Activated T-helper 2 cell treated with anti-CD3 and anti-CD28 coated beads, Interferon-gamma antibody, Interleukin-2, Interleukin-4, amounts not matched to agents 10 μg/mL and 5 μg/mL and 100 μg/mL, durations not matched to agents 14 hours and 24 hours and 36 hours (primary cell): ENCODE measurements around the gene TMEM258. TPM values are rescaled to one million over a fixed set of nuclear protein-coding genes. Genes with fewer than 3 reads are reported as not detected.

ENCODE experiments used
- DNase-seq: peaks from one replicate; pipeline ENCODE4 v3.0.0; 2021; ENCODE audit warnings: low spot score
- H3K27ac Mint-ChIP-seq: one replicate; pipeline ENCODE4 v1.8.0; 2021; ENCODE audit warnings: mixed read lengths
- H3K27me3 Mint-ChIP-seq: one replicate; pipeline ENCODE4 v1.8.0; 2021; ENCODE audit warnings: low read depth, mixed read lengths
- H3K36me3 Mint-ChIP-seq: one replicate; pipeline ENCODE4 v1.8.0; 2021; ENCODE audit warnings: low read depth, mixed read lengths
- H3K4me1 Mint-ChIP-seq: one replicate; pipeline ENCODE4 v1.8.0; 2021; ENCODE audit warnings: low read depth, mixed read lengths
- H3K4me3 Mint-ChIP-seq: one replicate; pipeline ENCODE4 v1.8.0; 2021; ENCODE audit warnings: low read depth, mild to moderate bottlenecking, moderate library complexity, mixed read lengths
- H3K9me3 Mint-ChIP-seq: one replicate; pipeline ENCODE4 v1.8.0; 2021; ENCODE audit warnings: mixed read lengths
- intact Hi-C: fragments of 100-400 bp; cut with micrococcal nuclease; formaldehyde crosslinking; loops from one replicate; pipeline ENCODE4 v1.15.1; 2023
- total RNA-seq: library from RNA; stranded (reverse); gene quantifications from 2 replicates; pipeline ENCODE4 v1.2.3, GENCODE V29; 2022

Gene TMEM258
- total RNA-seq, 1 donor from 2014 or later: 187 TPM

GRCh38 chr11:61753672-61754071 lies 38.7 kb downstream of the TMEM258 start:
- no peak for DNase-seq
- H3K27me3 Mint-ChIP-seq: peaks cover 27% of the 10 kb centered on the region
- no peaks in the 10 kb centered on the region for H3K9me3 Mint-ChIP-seq
- no peaks in the 10 kb centered on the region for H3K36me3 Mint-ChIP-seq
- no peak overlapping the region for H3K27ac Mint-ChIP-seq
- H3K4me1 Mint-ChIP-seq: peaks cover 13% of the 10 kb centered on the region
- H3K4me3 Mint-ChIP-seq: peak overlapping the region; percentile 72
- intact Hi-C loops: no loop called here

DNA sequence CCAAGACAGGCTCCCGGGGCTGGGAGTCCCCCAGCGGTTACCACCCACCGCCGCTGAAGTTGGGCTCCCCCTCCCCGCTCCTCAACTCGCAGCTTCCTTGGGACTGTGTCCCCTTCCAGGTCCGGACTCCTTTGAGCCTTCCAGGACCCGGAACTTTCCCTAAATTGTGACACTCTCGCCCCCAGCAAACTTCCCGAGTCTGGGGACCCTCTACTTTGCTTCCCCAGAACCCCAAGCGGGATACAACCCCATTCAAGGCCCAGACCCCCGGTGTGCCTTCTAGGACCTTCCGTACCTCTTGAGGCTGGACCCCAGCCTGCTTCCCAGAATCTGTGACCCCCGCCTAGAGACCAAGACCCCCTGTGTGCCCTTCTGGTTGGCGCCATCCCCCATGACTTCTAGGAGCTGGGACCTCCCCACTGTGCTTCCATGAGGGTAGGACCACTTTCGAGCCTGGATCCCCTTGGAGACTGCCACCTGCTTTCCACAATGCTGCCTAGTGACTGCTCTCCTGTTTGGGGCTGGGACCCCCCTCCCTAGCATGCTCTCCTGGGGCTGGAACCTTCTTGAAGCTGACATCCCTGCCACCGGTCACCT lies 39.4 kb downstream of the TMEM258 start:
- intact Hi-C loops: no loop called here
- Mint-ChIP-seq H3K36me3 (no peaks in the 10 kb centered on the region), H3K27ac (no peak overlapping the region), H3K4me3 (peak overlapping the region; percentile 72), H3K4me1 (peaks cover 13% of the 10 kb centered on the region), H3K9me3 (no peaks in the 10 kb centered on the region), H3K27me3 (peaks cover 27% of the 10 kb centered on the region)
- no peak for DNase-seq

DNA sequence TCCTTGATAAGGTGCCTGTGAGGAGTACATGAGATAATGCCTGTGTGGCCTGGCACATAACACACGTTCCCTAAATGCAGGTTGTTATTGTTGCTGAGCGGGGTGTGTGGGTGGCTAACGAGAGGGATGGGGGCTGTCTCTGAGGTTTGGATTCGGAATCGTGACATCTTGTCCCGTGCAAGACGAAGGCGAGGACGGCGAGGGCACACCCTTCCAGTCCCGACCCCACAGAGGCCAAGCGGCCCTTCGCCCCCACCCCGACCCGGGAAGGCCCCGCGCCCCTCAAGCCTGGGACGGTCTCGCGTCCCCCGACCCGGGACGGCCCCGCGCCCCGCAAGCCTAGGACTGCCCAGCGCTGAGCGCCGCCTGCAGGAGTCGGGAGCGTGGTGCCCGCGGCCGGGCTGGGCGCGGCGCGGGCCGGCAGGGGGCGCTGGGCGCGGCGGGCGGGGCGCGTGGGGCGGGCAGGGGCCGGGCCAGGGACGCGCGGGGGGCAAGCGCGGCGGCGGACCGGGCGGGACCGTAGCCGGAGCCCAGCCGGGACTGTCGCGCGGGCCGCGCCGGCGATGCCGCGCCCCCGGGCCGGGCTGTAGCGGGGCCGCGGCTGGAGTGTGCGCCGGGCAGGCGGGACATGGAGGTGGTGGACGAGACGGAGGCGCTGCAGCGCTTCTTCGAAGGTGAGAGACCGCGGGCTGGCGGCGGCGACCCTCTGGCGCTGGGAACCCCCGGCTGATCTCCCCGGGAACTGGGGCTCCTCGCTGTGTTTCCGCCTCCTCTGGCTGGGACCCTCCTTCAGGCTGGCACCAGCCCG lies 40.1 kb downstream of the TMEM258 start, which contains the start of gene MYRF:
Gene MYRF, plus strand, starts transcription at position 520 of the 808 bp plus-strand sequence. Its CDS starts 109 bp downstream, at position 629.
- DNase-seq: peak; percentile 46
- intact Hi-C loops: no loop called here
- Mint-ChIP-seq H3K4me1 (peaks cover 13% of the 10 kb centered on the region), H3K9me3 (no peaks in the 10 kb centered on the region), H3K36me3 (no peaks in the 10 kb centered on the region), H3K27me3 (peaks cover 27% of the 10 kb centered on the region), H3K4me3 (peak within 1 kb of the TSS; percentile 72), H3K27ac (no peak within 1 kb of the TSS)

DNA sequence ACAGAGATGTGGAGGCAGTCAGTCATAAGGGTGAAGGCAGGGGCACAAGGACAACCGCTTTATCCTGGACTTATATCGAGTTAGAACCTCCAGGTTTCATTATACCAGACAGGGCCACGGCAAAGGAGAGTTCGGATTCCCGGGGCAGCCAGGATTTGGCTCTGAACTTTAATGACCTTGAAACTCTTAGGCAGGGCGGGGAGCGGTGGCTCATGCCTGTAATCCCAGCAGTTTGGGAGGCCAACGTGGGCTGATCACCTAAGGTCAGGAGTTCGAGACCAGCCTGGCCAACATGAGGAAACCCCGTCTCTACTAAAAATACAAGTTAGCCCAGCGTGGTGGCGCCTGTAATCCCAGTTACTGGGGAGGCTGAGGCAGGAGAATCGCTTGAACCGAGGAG lies 41.0 kb downstream of the TMEM258 start:
- Mint-ChIP-seq H3K36me3 (no peaks in the 10 kb centered on the region), H3K4me1 (peaks cover 11% of the 10 kb centered on the region), H3K4me3 (no peak overlapping the region), H3K27me3 (peaks cover 27% of the 10 kb centered on the region), H3K27ac (no peak overlapping the region), H3K9me3 (no peaks in the 10 kb centered on the region)
- intact Hi-C loops: loop anchor here (2.0 kb wide), 1 partner anchor 25 kb away; no protein-coding TSS in a partner anchor
- DNase-seq: no peak

DNA sequence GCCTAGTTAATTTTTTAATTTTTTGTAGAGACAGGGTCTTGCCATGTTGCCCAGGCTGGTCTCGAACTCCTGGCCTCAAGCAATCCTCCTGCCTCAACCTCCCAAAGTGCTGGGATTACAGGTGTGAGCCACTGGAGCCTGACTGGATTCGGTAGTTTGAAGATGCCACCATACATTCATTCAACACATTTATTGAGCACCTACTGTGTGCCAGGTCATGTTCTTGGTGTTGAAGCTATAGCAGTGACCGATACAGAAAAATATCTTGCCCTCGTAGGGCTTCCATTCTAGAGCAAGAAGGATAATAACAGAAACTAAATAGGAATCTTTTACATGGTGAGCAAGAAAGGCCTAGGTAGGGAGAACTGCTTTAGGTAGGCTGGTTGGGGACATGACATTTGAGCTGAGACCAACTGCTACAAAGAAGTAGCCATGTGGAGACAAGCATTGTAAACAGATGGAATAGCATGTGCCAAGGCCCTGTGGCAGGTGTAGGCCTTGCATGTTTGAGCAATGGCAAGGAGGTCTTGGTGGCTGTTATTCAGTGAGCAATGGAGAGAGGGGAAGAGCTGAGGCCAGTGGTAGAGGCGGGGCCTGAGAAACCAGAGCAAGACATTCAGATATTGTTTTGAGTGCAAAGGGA lies 41.6 kb downstream of the TMEM258 start:
- Mint-ChIP-seq H3K9me3 (no peaks in the 10 kb centered on the region), H3K36me3 (no peaks in the 10 kb centered on the region), H3K4me1 (peaks cover 8% of the 10 kb centered on the region), H3K4me3 (no peak overlapping the region), H3K27me3 (peaks cover 27% of the 10 kb centered on the region), H3K27ac (no peak overlapping the region)
- intact Hi-C loops: loop anchor here (2.0 kb wide), 1 partner anchor 26 kb away; no protein-coding TSS in a partner anchor
- no peak for DNase-seq

DNA sequence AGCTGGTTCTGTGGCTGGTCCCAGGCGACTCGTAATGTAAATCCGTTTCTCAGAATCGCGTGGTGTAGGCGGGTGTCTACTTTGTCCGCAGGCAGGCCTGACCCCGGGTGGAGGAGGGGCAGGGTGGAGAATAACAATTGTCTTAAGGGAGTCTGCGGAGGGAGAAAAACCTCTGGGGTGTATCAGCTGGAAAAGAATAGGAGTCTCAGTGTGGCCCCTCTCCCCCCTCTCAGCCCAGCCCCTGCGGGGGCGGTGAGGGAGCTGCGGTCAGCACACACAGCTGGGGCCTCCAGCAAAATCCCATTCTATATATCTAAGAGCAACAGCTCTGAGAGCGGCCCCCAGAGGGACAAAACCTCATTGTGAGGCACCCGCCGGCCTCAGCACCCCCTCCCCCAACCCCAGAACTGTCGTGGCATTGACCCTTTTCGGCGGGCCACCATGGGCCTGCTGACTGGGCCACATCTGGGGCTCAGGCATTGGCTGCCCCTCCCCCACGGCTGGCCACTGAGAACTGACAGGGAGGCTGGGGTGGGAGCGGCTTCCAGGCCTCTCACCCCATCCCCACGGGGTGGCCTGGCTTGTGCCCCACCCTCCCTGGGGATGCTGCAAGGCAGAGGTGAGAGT lies 42.7 kb downstream of the TMEM258 start:
- DNase-seq: no peak
- Mint-ChIP-seq H3K27me3 (peaks cover 27% of the 10 kb centered on the region), H3K9me3 (no peaks in the 10 kb centered on the region), H3K4me1 (peaks cover 8% of the 10 kb centered on the region), H3K36me3 (no peaks in the 10 kb centered on the region), H3K27ac (no peak overlapping the region), H3K4me3 (no peak overlapping the region)
- intact Hi-C loops: loop anchor here (2.0 kb wide), 1 partner anchor 27 kb away; no protein-coding TSS in a partner anchor

DNA sequence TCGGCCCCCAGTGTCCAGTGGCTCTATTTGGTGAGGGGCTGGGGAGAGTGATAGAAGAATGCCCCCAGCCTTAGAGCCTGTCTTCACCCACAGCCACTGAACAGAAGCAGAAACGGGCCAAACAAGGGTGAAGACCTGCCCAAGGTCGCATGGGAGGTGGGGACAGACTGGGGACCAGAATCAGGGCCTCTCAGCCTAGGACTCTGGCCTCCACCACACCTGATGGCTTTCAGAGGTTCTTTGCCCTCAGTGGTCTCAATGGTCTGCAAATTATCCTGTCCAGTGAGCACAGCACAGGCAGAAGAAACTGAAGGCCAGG lies 44.5 kb downstream of the TMEM258 start:
- DNase-seq: no peak
- Mint-ChIP-seq H3K9me3 (no peaks in the 10 kb centered on the region), H3K36me3 (no peaks in the 10 kb centered on the region), H3K4me1 (peaks cover 3% of the 10 kb centered on the region), H3K27ac (no peak overlapping the region), H3K4me3 (no peak overlapping the region), H3K27me3 (peaks cover 17% of the 10 kb centered on the region)
- intact Hi-C loops: no loop called here

DNA sequence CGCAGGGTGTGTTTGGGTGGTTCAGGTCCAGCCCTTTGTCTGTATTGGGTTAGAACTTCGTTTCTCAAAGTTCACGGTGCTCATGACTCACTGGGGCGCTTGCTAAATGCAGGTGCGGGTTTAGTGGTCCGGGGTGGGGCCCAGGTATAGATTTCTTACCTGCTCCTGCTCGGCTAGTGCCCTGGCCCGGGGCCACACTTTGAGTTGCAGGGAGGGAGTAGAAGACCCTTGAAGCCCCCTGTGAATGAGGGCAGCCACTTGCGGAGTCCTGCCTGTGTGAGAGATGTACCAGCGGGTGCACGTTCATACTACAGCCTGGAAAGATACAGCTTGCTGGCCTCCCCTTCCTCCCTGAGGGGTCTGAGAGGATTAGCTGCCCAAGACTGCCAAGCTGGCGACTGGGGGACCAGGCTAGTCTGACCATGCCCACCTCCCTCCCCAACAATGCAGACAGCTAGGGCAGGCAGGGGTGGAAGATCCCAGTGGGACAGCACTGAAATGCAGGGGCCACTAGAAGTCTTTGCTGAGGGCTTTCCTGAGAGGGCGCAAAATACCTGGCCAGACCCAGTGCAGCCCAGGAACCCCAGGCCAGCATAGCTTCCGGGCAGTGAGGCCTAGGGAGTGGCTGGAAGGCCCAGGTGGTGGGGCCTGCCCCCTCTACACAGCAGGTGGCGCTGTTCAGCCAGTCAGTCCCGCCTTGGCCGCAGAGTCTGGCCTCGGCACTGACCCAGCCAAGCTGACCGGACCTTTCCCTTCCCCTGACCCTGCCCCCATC lies 45.0 kb downstream of the TMEM258 start:
- no peaks in the 10 kb centered on the region for H3K36me3 Mint-ChIP-seq
- intact Hi-C loops: no loop called here
- H3K27ac Mint-ChIP-seq: no peak overlapping the region

GRCh38 chr11:61746442-61747191 lies 45.8 kb downstream of the TMEM258 start:
- intact Hi-C loops: no loop called here
- H3K4me1 Mint-ChIP-seq: peaks cover 3% of the 10 kb centered on the region
- DNase-seq: no peak
- H3K4me3 Mint-ChIP-seq: no peak overlapping the region
- H3K27me3 Mint-ChIP-seq: peaks cover 12% of the 10 kb centered on the region
- H3K36me3 Mint-ChIP-seq: no peaks in the 10 kb centered on the region
- no peak overlapping the region for H3K27ac Mint-ChIP-seq
- H3K9me3 Mint-ChIP-seq: no peaks in the 10 kb centered on the region

More for the DNA sequence above, 45.0 kb downstream of the TMEM258 start:
- no peaks in the 10 kb centered on the region for H3K9me3 Mint-ChIP-seq
- no peak overlapping the region for H3K4me3 Mint-ChIP-seq
- peak; percentile 36 for DNase-seq
- H3K4me1 Mint-ChIP-seq: peaks cover 3% of the 10 kb centered on the region
- H3K27me3 Mint-ChIP-seq: peaks cover 16% of the 10 kb centered on the region

DNA sequence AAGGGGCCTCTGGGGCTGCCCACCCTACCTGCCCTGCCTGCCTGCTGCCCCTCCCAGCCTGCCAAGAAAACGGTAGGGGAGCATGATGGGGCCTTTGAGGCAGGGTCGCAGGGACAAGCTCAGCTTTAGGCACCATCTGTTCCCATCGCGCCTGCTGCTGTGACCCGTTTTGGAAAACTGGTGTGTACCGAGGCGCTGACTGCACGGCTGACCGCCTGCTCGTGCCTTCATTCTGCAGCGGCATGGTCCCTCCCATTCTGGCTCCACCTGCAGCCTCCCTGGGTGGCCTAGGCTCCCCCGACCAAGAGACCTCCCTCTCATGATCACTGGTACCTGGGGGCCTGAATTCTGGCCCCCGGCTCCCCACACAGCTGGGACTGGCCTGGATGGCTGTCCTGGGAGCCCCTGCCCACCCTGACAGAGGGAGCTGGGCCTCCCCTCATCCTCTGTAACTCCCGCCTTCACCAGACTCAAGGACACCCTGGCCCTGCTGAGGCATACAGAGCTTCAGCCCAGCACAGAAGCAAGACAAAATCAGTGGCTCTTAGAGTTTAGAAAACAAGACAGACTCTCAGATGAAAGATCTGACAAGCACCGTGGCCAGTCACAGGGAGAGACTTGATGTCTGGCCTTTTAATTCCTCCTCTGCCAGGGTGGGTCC lies 46.5 kb downstream of the TMEM258 start:
- Mint-ChIP-seq H3K4me3 (no peak overlapping the region), H3K27ac (no peak overlapping the region), H3K27me3 (peaks cover 7% of the 10 kb centered on the region), H3K36me3 (no peaks in the 10 kb centered on the region), H3K9me3 (no peaks in the 10 kb centered on the region), H3K4me1 (peaks cover under 1% of the 10 kb centered on the region)
- no peak for DNase-seq
- intact Hi-C loops: no loop called here

- intact Hi-C loops: no loop called here
- no peak overlapping the region for H3K4me3 Mint-ChIP-seq
- DNase-seq: no peak
- no peaks in the 10 kb centered on the region for H3K4me1 Mint-ChIP-seq
- peaks cover 4% of the 10 kb centered on the region for H3K27me3 Mint-ChIP-seq
- no peak overlapping the region for H3K27ac Mint-ChIP-seq
- H3K36me3 Mint-ChIP-seq: no peaks in the 10 kb centered on the region
- no peaks in the 10 kb centered on the region for H3K9me3 Mint-ChIP-seq
Observed at GRCh38 chr11:61744609-61745156, 47.7 kb downstream of the TMEM258 start.
